ENCODE data around the gene MT4.
"Not testable (repeated sequence)": the region's sequence is repeated elsewhere in the genome, so short reads cannot be mapped to it uniquely, and the experiment has no call there.

MT4 gene

GRCh38 chr16:56560447-56560846 lies 4.4 kb upstream of the MT4 start:
- no peak for DNase-seq

GRCh38 chr16:56561126-56561525 lies 3.7 kb upstream of the MT4 start:
- no peak for DNase-seq

- no peak for DNase-seq
These were observed 5.1 kb downstream of the MT4 start for GRCh38 chr16:56569971-56570370.

- no peak for DNase-seq
These were observed 6.7 kb downstream of the MT4 start for GRCh38 chr16:56571525-56571924.

- no peak for DNase-seq
These were observed 9.8 kb downstream of the MT4 start for GRCh38 chr16:56574625-56575024.

- peak; percentile 89 for DNase-seq
These were observed 11.9 kb downstream of the MT4 start for GRCh38 chr16:56576585-56577299.

GRCh38 chr16:56577300-56577625 lies 12.4 kb downstream of the MT4 start:
- no peak for DNase-seq

GRCh38 chr16:56580391-56581048 lies 15.6 kb downstream of the MT4 start:
- no peak for DNase-seq

GRCh38 chr16:56582911-56583310 lies 18.0 kb downstream of the MT4 start:
- not testable (repeated sequence) for DNase-seq

- no peak for DNase-seq
These were observed 18.7 kb downstream of the MT4 start for GRCh38 chr16:56583351-56584168.

- no peak for DNase-seq
These were observed 19.4 kb downstream of the MT4 start for GRCh38 chr16:56584276-56584675.

- DNase-seq = no peak
These were observed 23.9 kb downstream of the MT4 start for GRCh38 chr16:56588781-56589140.

GRCh38 chr16:56589141-56590039 lies 24.5 kb downstream of the MT4 start, which contains the start of gene MT3:
TSS of gene MT3 (plus strand) at chr16:56589528. CDS start at chr16:56589591, 63 bp downstream.
- DNase-seq = peak; percentile 39

GRCh38 chr16:56591377-56592060 lies 26.6 kb downstream of the MT4 start:
- no peak for DNase-seq

- DNase-seq = no peak
These were observed 28.9 kb downstream of the MT4 start for GRCh38 chr16:56593573-56594291.

GRCh38 chr16:56594292-56594619 lies 29.4 kb downstream of the MT4 start:
- DNase-seq = no peak

- DNase-seq = no peak
These were observed 35.6 kb downstream of the MT4 start for GRCh38 chr16:56600398-56600999.

GRCh38 chr16:56601325-56601724 lies 36.5 kb downstream of the MT4 start:
- no peak for DNase-seq

- no peak for DNase-seq
These were observed 38.7 kb downstream of the MT4 start for GRCh38 chr16:56603589-56603988.

- DNase-seq = no peak
These were observed 40.1 kb downstream of the MT4 start for GRCh38 chr16:56604966-56605365.

- no peak for DNase-seq
These were observed 40.6 kb downstream of the MT4 start for GRCh38 chr16:56605475-56605874.

Measured in stimulated activated CD4-positive, alpha-beta T cell treated with anti-CD3 and anti-CD28 coated beads, Interleukin-4, amount 100 ng/mL, for 1 hour (primary cell).